ENCODE data around the gene LGALS7B. TPM values are rescaled to one million over a fixed set of nuclear protein-coding genes. Genes with fewer than 3 reads are reported as not detected.
"Not testable (repeated sequence)": the region's sequence is repeated elsewhere in the genome, so short reads cannot be mapped to it uniquely, and the experiment has no call there.

The LGALS7B gene
- total RNA-seq, 4 donors from 2014 or later: 3,936 to 6,716 (median 4,891) TPM

GRCh38 chr19:38742296-38742695, 46.7 kb upstream of the LGALS7B start:
- intact Hi-C loops (cut with DNase I; ENCODE audit: low total_unique reads): no loop called here
- WGBS, 2 donors: 93% methylated on average over 9 of the region's 9 CpGs
- no peak for TF ChIP-seq POLR2A (IDR thresholded peaks at IDR 0.05)
- no peak overlapping the region for H3K4me3 ChIP-seq (ENCODE audit: low read depth, poor library complexity, severe bottlenecking)
- no peak for DNase-seq (ENCODE audit: low spot score in 2 of 2)

GRCh38 chr19:38742906-38743305, 46.1 kb upstream of the LGALS7B start:
- DNase-seq (ENCODE audit: low spot score in 2 of 2): no peak
- TF ChIP-seq CTCF (IDR thresholded peaks at IDR 0.05) (no peak), POLR2A (IDR thresholded peaks at IDR 0.05) (no peak)
- intact Hi-C loops (cut with DNase I; ENCODE audit: low total_unique reads): no loop called here
- no peak overlapping the region for H3K4me3 ChIP-seq (ENCODE audit: low read depth, poor library complexity, severe bottlenecking)
- WGBS, 2 donors: 87 to 90% methylated on average over 5 to 6 of the region's 6 CpGs

- intact Hi-C loops (cut with DNase I; ENCODE audit: low total_unique reads): no loop called here
- WGBS, 2 donors: 74 to 84% methylated on average over 18 to 19 of the region's 20 CpGs
- DNase-seq (ENCODE audit: low spot score in 2 of 2): no peak
- TF ChIP-seq POLR2A (IDR thresholded peaks at IDR 0.05): no peak
- TF ChIP-seq CTCF (IDR thresholded peaks at IDR 0.05): no peak
- no peak overlapping the region for H3K4me3 ChIP-seq (ENCODE audit: low read depth, poor library complexity, severe bottlenecking)
Measured at GRCh38 chr19:38743394-38744297, 45.4 kb upstream of the LGALS7B start.

GRCh38 chr19:38744298-38744681, 44.7 kb upstream of the LGALS7B start, which contains the start of gene CAPN12:
Gene CAPN12, minus strand, starts transcription at chr19:38744474. Its CDS starts 309 bp downstream, at chr19:38744165.
- WGBS, 2 donors: 72 to 82% methylated on average over 10 of the region's 10 CpGs
- no peak for DNase-seq (ENCODE audit: low spot score in 2 of 2)
- intact Hi-C loops (cut with DNase I; ENCODE audit: low total_unique reads): no loop called here

GRCh38 chr19:38744874-38745273, 44.1 kb upstream of the LGALS7B start:
- H3K4me3 ChIP-seq (ENCODE audit: low read depth, poor library complexity, severe bottlenecking): no peak overlapping the region
- 74% methylated on average over 6 of the region's 6 CpGs for WGBS, 2 donors
- TF ChIP-seq POLR2A (IDR thresholded peaks at IDR 0.05) (no peak), CTCF (IDR thresholded peaks at IDR 0.05) (no peak)
- no peak for DNase-seq (ENCODE audit: low spot score in 2 of 2)
- intact Hi-C loops (cut with DNase I; ENCODE audit: low total_unique reads): no loop called here

More at GRCh38 chr19:38744298-38744681, 44.7 kb upstream of the LGALS7B start, which contains the start of gene CAPN12:
- no peak within 1 kb of the TSS for H3K4me3 ChIP-seq (ENCODE audit: low read depth, poor library complexity, severe bottlenecking)
- TF ChIP-seq POLR2A (IDR thresholded peaks at IDR 0.05) (no peak), CTCF (IDR thresholded peaks at IDR 0.05) (no peak)

- no peak for DNase-seq (ENCODE audit: low spot score in 2 of 2)
- H3K4me3 ChIP-seq (ENCODE audit: low read depth, poor library complexity, severe bottlenecking): no peak overlapping the region
- TF ChIP-seq CTCF (IDR thresholded peaks at IDR 0.05) (no peak), POLR2A (IDR thresholded peaks at IDR 0.05) (no peak)
- 84 to 86% methylated on average over 6 to 7 of the region's 7 CpGs for WGBS, 2 donors
- intact Hi-C loops (cut with DNase I; ENCODE audit: low total_unique reads): no loop called here
Measured at GRCh38 chr19:38745316-38745715, 43.7 kb upstream of the LGALS7B start.

- 75 to 91% methylated on average over 3 of the region's 3 CpGs for WGBS, 2 donors
- H3K4me3 ChIP-seq (ENCODE audit: low read depth, poor library complexity, severe bottlenecking); intact Hi-C loops (cut with DNase I; ENCODE audit: low total_unique reads); DNase-seq (ENCODE audit: low spot score in 2 of 2): not testable (repeated sequence)
Measured at GRCh38 chr19:38753783-38754182, 35.2 kb upstream of the LGALS7B start.

- intact Hi-C loops (cut with DNase I; ENCODE audit: low total_unique reads): not testable (repeated sequence)
Measured at GRCh38 chr19:38754196-38754595, 34.8 kb upstream of the LGALS7B start.

More at GRCh38 chr19:38754196-38754595, 34.8 kb upstream of the LGALS7B start:
- not testable (repeated sequence) for DNase-seq (ENCODE audit: low spot score in 2 of 2); H3K4me3 ChIP-seq (ENCODE audit: low read depth, poor library complexity, severe bottlenecking)
- 86% methylated on average over 1 of the region's 2 CpGs; no CpG with 5 or more reads in 1 of the 2 donors for WGBS, 2 donors
